ENCODE measurements around the gene PCSK4. TPM values are rescaled to one million over a fixed set of nuclear protein-coding genes. Genes with fewer than 3 reads are reported as not detected.
A peak's percentile ranks its signal among the peaks of the same experiment; 100 is the strongest.
"Not testable (repeated sequence)": the region's sequence is repeated elsewhere in the genome, so short reads cannot be mapped to it uniquely, and the experiment has no call there.

PCSK4 gene
- total RNA-seq, 4 donors from 2014 or later, result 1.2 to 6.5 (median 2.9) TPM

GRCh38 chr19:1481224-1481892, 8.8 kb downstream of the PCSK4 start:
- 83 to 84% methylated on average over 26 of the region's 26 CpGs for WGBS, 2 donors
- H3K4me3 ChIP-seq (ENCODE audit: low read depth, poor library complexity, severe bottlenecking), result no peak overlapping the region
- intact Hi-C loops (cut with DNase I; ENCODE audit: low total_unique reads), result no loop called here
- TF ChIP-seq CTCF (IDR thresholded peaks at IDR 0.05) (no peak), POLR2A (IDR thresholded peaks at IDR 0.05) (no peak)
- DNase-seq (ENCODE audit: low spot score in 2 of 2), result no peak

GRCh38 chr19:1478934-1479707, 11.0 kb downstream of the PCSK4 start, which contains the start of gene C19orf25:
TSS of gene C19orf25 (minus strand) at chr19:1479215. CDS start at chr19:1478903, 312 bp downstream.
- DNase-seq (ENCODE audit: low spot score in 2 of 2), result peak; percentile 93 to 99
- H3K4me3 ChIP-seq (ENCODE audit: low read depth, poor library complexity, severe bottlenecking), result peak within 1 kb of the TSS; percentile 81
- no peak for TF ChIP-seq CTCF (IDR thresholded peaks at IDR 0.05)
- TF ChIP-seq POLR2A (IDR thresholded peaks at IDR 0.05), result no peak
- intact Hi-C loops (cut with DNase I; ENCODE audit: low total_unique reads), result no loop called here
- WGBS, 2 donors, result 1% methylated on average over 44 to 53 of the region's 71 CpGs

- intact Hi-C loops (cut with DNase I; ENCODE audit: low total_unique reads); DNase-seq (ENCODE audit: low spot score in 2 of 2); H3K4me3 ChIP-seq (ENCODE audit: low read depth, poor library complexity, severe bottlenecking): not testable (repeated sequence)
- 83 to 89% methylated on average over 9 of the region's 9 CpGs for WGBS, 2 donors
Observed at GRCh38 chr19:1477056-1477455, 13.1 kb downstream of the PCSK4 start.

GRCh38 chr19:1475751-1476437, 14.3 kb downstream of the PCSK4 start:
- intact Hi-C loops (cut with DNase I; ENCODE audit: low total_unique reads), result no loop called here
- TF ChIP-seq CTCF (IDR thresholded peaks at IDR 0.05), result no peak
- no peak for TF ChIP-seq POLR2A (IDR thresholded peaks at IDR 0.05)
- WGBS, 2 donors, result 91 to 94% methylated on average over 24 to 30 of the region's 31 CpGs
- DNase-seq (ENCODE audit: low spot score in 2 of 2), result no peak
- H3K4me3 ChIP-seq (ENCODE audit: low read depth, poor library complexity, severe bottlenecking), result no peak overlapping the region

- intact Hi-C loops (cut with DNase I; ENCODE audit: low total_unique reads), result no loop called here
- DNase-seq (ENCODE audit: low spot score in 2 of 2), result no peak
- TF ChIP-seq POLR2A (IDR thresholded peaks at IDR 0.05) (no peak), CTCF (IDR thresholded peaks at IDR 0.05) (no peak)
- WGBS, 2 donors, result 87% methylated on average over 14 to 24 of the region's 26 CpGs
- H3K4me3 ChIP-seq (ENCODE audit: low read depth, poor library complexity, severe bottlenecking), result no peak overlapping the region
Observed at GRCh38 chr19:1474765-1475351, 15.3 kb downstream of the PCSK4 start.
